ENCODE results near the gene RASL11B. TPM values are rescaled to one million over a fixed set of nuclear protein-coding genes. Genes with fewer than 3 reads are reported as not detected.

Gene RASL11B
- total RNA-seq, 4 donors from 2014 or later, result 2.4 to 9.2 (median 6.5) TPM

- no peak for DNase-seq (ENCODE audit: low spot score in 2 of 2)
- Histone ChIP-seq H3K4me3 (no peak overlapping the region), H3K9me3 (no peaks in the 10 kb centered on the region), H3K4me1 (peaks cover 0 to 17% (median 0%) of the 10 kb centered on the region in 4 donors), H3K27ac (no peak overlapping the region), H3K27me3 (no peaks in the 10 kb centered on the region), H3K36me3 (no peaks in the 10 kb centered on the region)
- 84 to 88% methylated on average over 9 of the region's 9 CpGs for whole genome bisulfite sequencing, 2 donors
- TF ChIP-seq, protein P1, sequence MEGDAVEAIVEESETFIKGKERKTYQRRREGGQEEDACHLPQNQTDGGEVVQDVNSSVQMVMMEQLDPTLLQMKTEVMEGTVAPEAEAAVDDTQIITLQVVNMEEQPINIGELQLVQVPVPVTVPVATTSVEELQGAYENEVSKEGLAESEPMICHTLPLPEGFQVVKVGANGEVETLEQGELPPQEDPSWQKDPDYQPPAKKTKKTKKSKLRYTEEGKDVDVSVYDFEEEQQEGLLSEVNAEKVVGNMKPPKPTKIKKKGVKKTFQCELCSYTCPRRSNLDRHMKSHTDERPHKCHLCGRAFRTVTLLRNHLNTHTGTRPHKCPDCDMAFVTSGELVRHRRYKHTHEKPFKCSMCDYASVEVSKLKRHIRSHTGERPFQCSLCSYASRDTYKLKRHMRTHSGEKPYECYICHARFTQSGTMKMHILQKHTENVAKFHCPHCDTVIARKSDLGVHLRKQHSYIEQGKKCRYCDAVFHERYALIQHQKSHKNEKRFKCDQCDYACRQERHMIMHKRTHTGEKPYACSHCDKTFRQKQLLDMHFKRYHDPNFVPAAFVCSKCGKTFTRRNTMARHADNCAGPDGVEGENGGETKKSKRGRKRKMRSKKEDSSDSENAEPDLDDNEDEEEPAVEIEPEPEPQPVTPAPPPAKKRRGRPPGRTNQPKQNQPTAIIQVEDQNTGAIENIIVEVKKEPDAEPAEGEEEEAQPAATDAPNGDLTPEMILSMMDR (IDR thresholded peaks at IDR 0.05), result no peak
- no peak for TF ChIP-seq POLR2A (IDR thresholded peaks at IDR 0.05)
- no peak for TF ChIP-seq EP300 (IDR thresholded peaks at IDR 0.05)
Measured at GRCh38 chr4:52840531-52841370, 21.4 kb upstream of the RASL11B start.

DNA sequence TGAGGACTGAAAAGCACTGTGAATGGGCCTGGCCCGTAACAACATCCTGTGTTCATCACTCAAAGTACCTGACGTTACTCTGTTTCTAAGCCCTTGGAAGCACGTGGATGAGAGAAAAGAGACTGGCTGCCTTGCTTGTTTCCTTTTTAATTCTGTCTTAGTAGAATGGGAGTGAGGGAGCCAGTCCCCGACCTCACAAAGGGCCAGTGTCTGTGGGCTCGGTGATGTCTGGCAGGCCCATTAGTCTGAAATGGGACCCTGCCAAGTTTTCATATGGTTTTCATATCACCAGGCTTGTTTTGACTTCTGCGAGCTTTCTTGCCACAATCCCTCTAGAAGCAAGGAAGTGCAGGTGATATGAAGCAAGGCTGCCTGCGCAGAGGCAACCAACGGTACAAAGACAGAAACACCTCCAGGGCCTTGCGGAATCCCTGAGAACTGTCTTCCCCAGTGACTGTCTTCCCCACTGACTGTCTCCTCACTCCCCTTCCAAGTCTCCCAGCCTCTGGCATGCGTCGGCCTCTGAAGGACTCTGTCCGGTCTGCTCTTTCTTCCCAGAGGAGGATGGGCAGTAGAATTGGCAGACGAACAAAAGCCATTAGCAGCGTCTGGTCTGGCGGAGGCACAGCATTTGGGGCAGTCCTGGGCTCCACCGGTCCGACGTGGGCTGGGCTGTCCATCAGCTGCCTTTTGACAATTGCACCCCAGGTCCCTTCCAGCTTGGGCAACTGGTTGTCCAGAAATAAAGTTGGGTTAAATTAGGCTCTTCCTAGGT, 20.2 kb upstream of the RASL11B start:
- DNase-seq (ENCODE audit: low spot score in 2 of 2), result no peak
- WGBS, 2 donors, result 35 to 46% methylated on average over 18 of the region's 18 CpGs
- no peaks in the 10 kb centered on the region for H3K9me3 ChIP-seq
- H3K4me1 ChIP-seq, result peaks cover 0 to 17% (median 0%) of the 10 kb centered on the region in 4 donors
- H3K27me3 ChIP-seq, result no peaks in the 10 kb centered on the region
- TF ChIP-seq EP300 (IDR thresholded peaks at IDR 0.05) (no peak), POLR2A (IDR thresholded peaks at IDR 0.05) (no peak)
- TF ChIP-seq, protein P1 (IDR thresholded peaks at IDR 0.05), result no peak
- no peak overlapping the region for H3K27ac ChIP-seq
- H3K4me3 ChIP-seq, result no peak overlapping the region
- H3K36me3 ChIP-seq, result no peaks in the 10 kb centered on the region

- no peaks in the 10 kb centered on the region for H3K27me3 ChIP-seq
- 79 to 85% methylated on average over 3 of the region's 3 CpGs for WGBS, 2 donors
- H3K9me3 ChIP-seq, result no peaks in the 10 kb centered on the region
- no peak for DNase-seq (ENCODE audit: low spot score in 2 of 2)
- H3K4me3 ChIP-seq, result no peak overlapping the region
- H3K36me3 ChIP-seq, result no peaks in the 10 kb centered on the region
- TF ChIP-seq EP300 (IDR thresholded peaks at IDR 0.05), result no peak
- TF ChIP-seq POLR2A (IDR thresholded peaks at IDR 0.05), result no peak
- TF ChIP-seq, protein P1 (IDR thresholded peaks at IDR 0.05), result no peak
- H3K27ac ChIP-seq, result no peak overlapping the region
- peaks cover 0 to 17% (median 0%) of the 10 kb centered on the region in 4 donors for H3K4me1 ChIP-seq
Measured at GRCh38 chr4:52842792-52843191, 19.3 kb upstream of the RASL11B start.

DNA sequence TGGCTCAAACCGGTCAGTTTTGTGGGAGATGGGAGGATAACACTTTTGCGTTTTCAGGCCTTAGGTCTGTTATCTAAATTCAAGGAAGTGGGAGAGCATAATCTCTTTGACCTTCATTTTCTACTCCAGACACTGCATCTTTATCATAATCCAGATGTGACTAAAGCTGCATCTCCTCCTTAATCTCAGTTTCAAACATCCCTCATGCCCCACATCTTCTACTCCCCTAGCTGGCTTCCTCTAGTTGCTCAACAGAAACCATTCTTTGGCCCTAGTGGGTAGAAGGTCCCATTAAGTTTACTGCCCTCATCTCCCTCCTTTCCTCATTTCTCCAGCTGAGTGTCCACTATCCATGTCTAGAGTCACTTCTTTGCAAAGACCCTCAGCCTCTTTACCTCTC, 18.8 kb upstream of the RASL11B start:
- Histone ChIP-seq H3K36me3 (no peaks in the 10 kb centered on the region), H3K9me3 (no peaks in the 10 kb centered on the region), H3K27ac (no peak overlapping the region), H3K27me3 (no peaks in the 10 kb centered on the region), H3K4me3 (no peak overlapping the region), H3K4me1 (peaks cover 0 to 13% (median 0%) of the 10 kb centered on the region in 4 donors)
- TF ChIP-seq POLR2A (IDR thresholded peaks at IDR 0.05) (no peak), EP300 (IDR thresholded peaks at IDR 0.05) (no peak)
- TF ChIP-seq, protein P1 (IDR thresholded peaks at IDR 0.05), result no peak
- no peak for DNase-seq (ENCODE audit: low spot score in 2 of 2)
- WGBS, 2 donors, result 89 to 95% methylated on average over 2 of the region's 2 CpGs

DNA sequence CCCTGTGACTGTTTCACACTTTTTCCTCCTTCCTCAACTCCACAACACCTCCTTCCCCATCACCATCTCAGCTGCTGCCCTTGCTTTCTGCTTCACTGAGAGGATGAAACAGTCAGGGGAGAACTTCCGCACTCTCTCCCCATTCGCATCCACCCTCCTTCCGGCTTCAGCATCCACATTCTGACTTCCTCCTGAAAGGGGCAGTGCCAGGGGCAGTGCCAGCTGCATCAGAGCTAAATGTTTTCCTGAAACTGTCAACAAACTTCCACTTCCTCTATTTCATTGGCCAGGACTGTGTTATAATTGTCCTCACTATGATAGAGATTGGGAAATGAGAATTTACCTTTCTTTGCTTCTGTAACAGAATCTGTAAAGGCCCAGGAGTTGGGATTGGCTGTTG, 18.2 kb upstream of the RASL11B start:
- Histone ChIP-seq H3K9me3 (no peaks in the 10 kb centered on the region), H3K27ac (no peak overlapping the region), H3K4me1 (peaks cover 0 to 9% (median 0%) of the 10 kb centered on the region in 4 donors), H3K4me3 (no peak overlapping the region), H3K36me3 (no peaks in the 10 kb centered on the region), H3K27me3 (no peaks in the 10 kb centered on the region)
- DNase-seq (ENCODE audit: low spot score in 2 of 2), result no peak
- WGBS, 2 donors, result 79 to 95% methylated on average over 3 of the region's 3 CpGs
- TF ChIP-seq POLR2A (IDR thresholded peaks at IDR 0.05) (no peak), EP300 (IDR thresholded peaks at IDR 0.05) (peak in 1 of 2 donors; percentile 48)
- TF ChIP-seq, protein P1 (IDR thresholded peaks at IDR 0.05), result no peak

Data from tibial nerve (tissue), 4 donors.